Ishikawa (cell line): ENCODE data around the gene CORIN.

ENCODE experiments used
- CEBPB ChIP-seq: IDR thresholded peaks from 2 replicates; pipeline ENCODE4 v1.6.1; 2012
- CREB1 ChIP-seq: IDR thresholded peaks from 2 replicates; pipeline ENCODE4 v1.6.1; 2012; ENCODE audit warnings: low read depth
- EGR1 ChIP-seq: IDR thresholded peaks from 2 replicates; pipeline ENCODE4 v1.6.1; 2012
- EP300 ChIP-seq: IDR thresholded peaks from 2 replicates; pipeline ENCODE4 v1.6.1; 2012; ENCODE audit warnings: borderline replicate concordance
- FOXM1 ChIP-seq: IDR thresholded peaks from 2 replicates; pipeline ENCODE4 v1.6.1; 2012; ENCODE audit warnings: low read depth, borderline replicate concordance
- MAX ChIP-seq: IDR thresholded peaks from 2 replicates; pipeline ENCODE4 v1.6.1; 2012
- NFIC ChIP-seq: IDR thresholded peaks from 2 replicates; pipeline ENCODE4 v1.6.1; 2012
- RAD21 ChIP-seq: IDR thresholded peaks from 2 replicates; pipeline ENCODE4 v1.6.1; 2012; ENCODE audit warnings: low read depth
- TAF1 ChIP-seq: IDR thresholded peaks from 2 replicates; pipeline ENCODE4 v1.6.1; 2012; ENCODE audit warnings: low read depth, mild to moderate bottlenecking
- TCF12 ChIP-seq: IDR thresholded peaks from 2 replicates; pipeline ENCODE4 v1.6.1; 2012; ENCODE audit warnings: low read depth
- TEAD4 ChIP-seq: IDR thresholded peaks from 2 replicates; pipeline ENCODE4 v1.6.1; 2012
- YY1 ChIP-seq: IDR thresholded peaks from 2 replicates; pipeline ENCODE4 v1.6.1; 2012; ENCODE audit warnings: low read depth
- ZBTB7A ChIP-seq: IDR thresholded peaks from 2 replicates; pipeline ENCODE4 v1.6.1; 2012; ENCODE audit warnings: low read depth
- TF ChIP-seq, protein P1 (sequence below): IDR thresholded peaks from 2 replicates; pipeline ENCODE4 v1.6.1; 2012; ENCODE audit warnings: low read depth, mild to moderate bottlenecking
- TF ChIP-seq, protein P2 (sequence below): IDR thresholded peaks from 2 replicates; pipeline ENCODE4 v1.6.1; 2012

Gene CORIN

GRCh38 chr4:47741200-47741599 is 96.7 kb downstream of the CORIN start:
- TF ChIP-seq CEBPB (no peak), TEAD4 (no peak), NFIC (no peak), FOXM1 (no peak), TCF12 (no peak), MAX (no peak), EGR1 (no peak), RAD21 (no peak), CREB1 (no peak), EP300 (no peak), ZBTB7A (no peak), YY1 (no peak), TAF1 (no peak)
- TF ChIP-seq, protein P1, sequence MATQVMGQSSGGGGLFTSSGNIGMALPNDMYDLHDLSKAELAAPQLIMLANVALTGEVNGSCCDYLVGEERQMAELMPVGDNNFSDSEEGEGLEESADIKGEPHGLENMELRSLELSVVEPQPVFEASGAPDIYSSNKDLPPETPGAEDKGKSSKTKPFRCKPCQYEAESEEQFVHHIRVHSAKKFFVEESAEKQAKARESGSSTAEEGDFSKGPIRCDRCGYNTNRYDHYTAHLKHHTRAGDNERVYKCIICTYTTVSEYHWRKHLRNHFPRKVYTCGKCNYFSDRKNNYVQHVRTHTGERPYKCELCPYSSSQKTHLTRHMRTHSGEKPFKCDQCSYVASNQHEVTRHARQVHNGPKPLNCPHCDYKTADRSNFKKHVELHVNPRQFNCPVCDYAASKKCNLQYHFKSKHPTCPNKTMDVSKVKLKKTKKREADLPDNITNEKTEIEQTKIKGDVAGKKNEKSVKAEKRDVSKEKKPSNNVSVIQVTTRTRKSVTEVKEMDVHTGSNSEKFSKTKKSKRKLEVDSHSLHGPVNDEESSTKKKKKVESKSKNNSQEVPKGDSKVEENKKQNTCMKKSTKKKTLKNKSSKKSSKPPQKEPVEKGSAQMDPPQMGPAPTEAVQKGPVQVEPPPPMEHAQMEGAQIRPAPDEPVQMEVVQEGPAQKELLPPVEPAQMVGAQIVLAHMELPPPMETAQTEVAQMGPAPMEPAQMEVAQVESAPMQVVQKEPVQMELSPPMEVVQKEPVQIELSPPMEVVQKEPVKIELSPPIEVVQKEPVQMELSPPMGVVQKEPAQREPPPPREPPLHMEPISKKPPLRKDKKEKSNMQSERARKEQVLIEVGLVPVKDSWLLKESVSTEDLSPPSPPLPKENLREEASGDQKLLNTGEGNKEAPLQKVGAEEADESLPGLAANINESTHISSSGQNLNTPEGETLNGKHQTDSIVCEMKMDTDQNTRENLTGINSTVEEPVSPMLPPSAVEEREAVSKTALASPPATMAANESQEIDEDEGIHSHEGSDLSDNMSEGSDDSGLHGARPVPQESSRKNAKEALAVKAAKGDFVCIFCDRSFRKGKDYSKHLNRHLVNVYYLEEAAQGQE = no peak
- TF ChIP-seq, protein P2, sequence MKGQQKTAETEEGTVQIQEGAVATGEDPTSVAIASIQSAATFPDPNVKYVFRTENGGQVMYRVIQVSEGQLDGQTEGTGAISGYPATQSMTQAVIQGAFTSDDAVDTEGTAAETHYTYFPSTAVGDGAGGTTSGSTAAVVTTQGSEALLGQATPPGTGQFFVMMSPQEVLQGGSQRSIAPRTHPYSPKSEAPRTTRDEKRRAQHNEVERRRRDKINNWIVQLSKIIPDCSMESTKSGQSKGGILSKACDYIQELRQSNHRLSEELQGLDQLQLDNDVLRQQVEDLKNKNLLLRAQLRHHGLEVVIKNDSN = no peak

GRCh38 chr4:47737326-47737725 is 100.5 kb downstream of the CORIN start:
- no peak for TF ChIP-seq TCF12
- TF ChIP-seq RAD21 = no peak
- no peak for TF ChIP-seq YY1
- no peak for TF ChIP-seq TAF1
- no peak for TF ChIP-seq TEAD4
- no peak for TF ChIP-seq EP300
- TF ChIP-seq, protein P2 = no peak
- no peak for TF ChIP-seq CREB1
- no peak for TF ChIP-seq CEBPB
- no peak for TF ChIP-seq NFIC
- no peak for TF ChIP-seq ZBTB7A
- TF ChIP-seq FOXM1 = no peak
- no peak for TF ChIP-seq EGR1

DNA sequence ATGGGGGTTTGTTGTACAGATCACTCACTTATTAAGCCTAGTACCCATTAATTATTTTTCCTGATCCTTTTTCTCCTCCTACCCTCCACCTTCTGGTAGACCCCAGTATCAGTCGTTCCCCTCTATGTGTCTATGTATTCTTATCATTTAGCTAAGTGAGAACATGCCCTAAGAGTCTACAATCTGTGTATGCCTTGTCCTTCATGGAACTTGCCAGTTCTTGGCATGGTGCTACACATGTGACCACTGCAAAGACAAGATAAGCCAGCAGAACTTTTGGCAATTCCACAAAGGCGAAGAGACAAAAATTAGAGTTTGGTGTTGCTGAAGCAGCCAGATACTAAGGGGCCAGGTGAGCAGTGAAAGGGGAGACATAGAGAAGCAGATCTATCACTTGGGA is 101.3 kb downstream of the CORIN start:
- TF ChIP-seq, protein P2 = no peak
- TF ChIP-seq TCF12 (no peak), CREB1 (no peak), EP300 (no peak), TAF1 (no peak), YY1 (no peak), TEAD4 (no peak), FOXM1 (no peak), RAD21 (no peak), ZBTB7A (no peak), MAX (no peak)

GRCh38 chr4:47736146-47736545 is 101.7 kb downstream of the CORIN start:
- TF ChIP-seq, protein P1 = no peak
- no peak for TF ChIP-seq EGR1
- no peak for TF ChIP-seq CREB1
- no peak for TF ChIP-seq MAX
- TF ChIP-seq, protein P2 = no peak
- no peak for TF ChIP-seq FOXM1
- TF ChIP-seq CEBPB = no peak
- TF ChIP-seq RAD21 = no peak

- no peak for TF ChIP-seq FOXM1
- TF ChIP-seq EGR1 = no peak
- no peak for TF ChIP-seq YY1
- TF ChIP-seq CREB1 = no peak
- TF ChIP-seq, protein P2 = no peak
- TF ChIP-seq CEBPB = no peak
- TF ChIP-seq NFIC = no peak
- TF ChIP-seq, protein P1 = no peak
- no peak for TF ChIP-seq MAX
These were observed 104.3 kb downstream of the CORIN start for GRCh38 chr4:47733302-47734175.
